ENCODE measurements around the gene STAT1. TPM values are rescaled to one million over a fixed set of nuclear protein-coding genes. Genes with fewer than 3 reads are reported as not detected.
A peak's percentile ranks its signal among the peaks of the same experiment; 100 is the strongest.

The STAT1 gene
- polyA plus RNA-seq, 1 experiment: 130 TPM

GRCh38 chr2:191041418-191042161 is 27.6 kb upstream of the STAT1 start:
- POLR2A ChIA-PET: no interaction called here
- Histone ChIP-seq H3K4me3 (ENCODE audit: low read depth, low read length) (no peak overlapping the region), H3K27me3 (ENCODE audit: control insufficient read depth, insufficient read depth, low read length) (no peaks in the 10 kb centered on the region), H3K9me3 (ENCODE audit: control insufficient read depth, insufficient read depth, low read length) (peaks cover 3% of the 10 kb centered on the region; the same call in 1 of the 2 replicates), H3K27ac (ENCODE audit: low read depth, low read length) (no peak overlapping the region)
- no peak for TF ChIP-seq CTCF (IDR thresholded peaks at IDR 0.05; ENCODE audit: low read depth, low read length)
- CTCF ChIA-PET: interaction anchor here (1.2 kb wide), 1 partner anchor 10 kb away, joined by 8 read pairs; no protein-coding TSS in a partner anchor
- no peak for DNase-seq (ENCODE audit: low read depth, low spot score)

DNA sequence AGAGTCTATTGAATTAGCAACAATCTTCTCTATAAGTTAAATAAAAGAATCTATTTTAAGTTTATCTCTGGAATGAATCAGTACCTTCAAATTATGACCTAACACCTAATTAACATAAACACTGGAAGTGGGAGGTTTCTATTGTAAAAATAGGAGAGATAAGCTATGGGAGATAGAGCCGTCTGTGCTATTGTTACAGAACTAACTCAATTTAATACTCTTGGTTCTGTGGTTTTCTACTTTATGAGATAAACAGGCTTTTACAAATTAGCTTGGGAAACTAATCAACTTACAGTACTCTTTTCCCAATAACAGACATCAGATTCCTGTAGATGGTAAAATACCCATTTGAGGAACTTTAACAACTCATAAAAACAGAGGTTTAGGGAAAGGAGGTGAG is 25.6 kb upstream of the STAT1 start:
- CTCF ChIA-PET: interaction anchor here (0.8 to 7.1 kb wide), 3 partner anchors 10 to 116 kb away, joined by 3 to 38 read pairs (median 7); no protein-coding TSS in a partner anchor

GRCh38 chr2:191038741-191039140 is 24.8 kb upstream of the STAT1 start:
- DNase-seq (ENCODE audit: low read depth, low spot score): no peak
- CTCF ChIA-PET: interaction anchor here (1.6 to 7.1 kb wide), 2 partner anchors 13 to 117 kb away, joined by 7 to 38 read pairs; no protein-coding TSS in a partner anchor
- POLR2A ChIA-PET: no interaction called here
- no peak for TF ChIP-seq CTCF (IDR thresholded peaks at IDR 0.05; ENCODE audit: low read depth, low read length)
- Histone ChIP-seq H3K27ac (ENCODE audit: low read depth, low read length) (peak overlapping the region; percentile 80), H3K4me3 (ENCODE audit: low read depth, low read length) (no peak overlapping the region), H3K27me3 (ENCODE audit: control insufficient read depth, insufficient read depth, low read length) (no peaks in the 10 kb centered on the region), H3K9me3 (ENCODE audit: control insufficient read depth, insufficient read depth, low read length) (no peaks in the 10 kb centered on the region)

More for the DNA sequence above, 25.6 kb upstream of the STAT1 start:
- Histone ChIP-seq H3K27me3 (ENCODE audit: control insufficient read depth, insufficient read depth, low read length) (no peaks in the 10 kb centered on the region), H3K9me3 (ENCODE audit: control insufficient read depth, insufficient read depth, low read length) (peaks cover 2% of the 10 kb centered on the region; the same call in 1 of the 2 replicates), H3K4me3 (ENCODE audit: low read depth, low read length) (no peak overlapping the region), H3K27ac (ENCODE audit: low read depth, low read length) (no peak overlapping the region)
- DNase-seq (ENCODE audit: low read depth, low spot score): no peak
- no peak for TF ChIP-seq CTCF (IDR thresholded peaks at IDR 0.05; ENCODE audit: low read depth, low read length)
- POLR2A ChIA-PET: no interaction called here

DNA sequence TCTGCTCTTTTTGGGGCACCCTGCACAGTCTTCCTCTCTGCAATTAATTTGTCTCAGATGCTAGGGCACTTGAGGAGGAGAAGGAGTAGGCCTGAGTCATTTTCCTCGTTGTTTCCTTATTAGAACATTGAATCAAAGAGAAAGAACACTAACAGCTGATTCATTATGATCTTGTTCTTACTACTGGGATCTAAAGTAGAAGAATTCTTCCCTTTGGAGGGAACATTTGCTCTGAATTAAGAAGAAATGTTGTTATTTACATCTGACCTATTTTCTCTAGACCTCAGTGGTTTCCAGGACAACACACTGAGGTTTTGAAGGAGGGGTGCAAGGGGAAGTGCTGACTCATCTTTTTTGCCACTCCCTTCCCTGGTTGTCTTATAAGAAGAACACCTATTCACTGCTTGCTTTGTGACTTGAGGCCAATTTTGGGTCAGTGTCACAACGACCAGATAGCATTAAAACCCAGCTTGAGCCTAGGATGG is 24.3 kb upstream of the STAT1 start:
- CTCF ChIA-PET: interaction anchor here (1.2 to 7.1 kb wide), 2 partner anchors 14 to 484 kb away, joined by 5 to 38 read pairs; no protein-coding TSS in a partner anchor
- peak overlapping the region; percentile 80 for H3K27ac ChIP-seq (ENCODE audit: low read depth, low read length)
- no peak for TF ChIP-seq CTCF (IDR thresholded peaks at IDR 0.05; ENCODE audit: low read depth, low read length)

GRCh38 chr2:191037351-191037750 is 23.4 kb upstream of the STAT1 start:
- CTCF ChIA-PET: interaction anchor here (1.2 to 7.1 kb wide), 2 partner anchors 15 to 485 kb away, joined by 5 to 38 read pairs; no protein-coding TSS in a partner anchor
- DNase-seq (ENCODE audit: low read depth, low spot score): no peak
- Histone ChIP-seq H3K4me3 (ENCODE audit: low read depth, low read length) (no peak overlapping the region), H3K9me3 (ENCODE audit: control insufficient read depth, insufficient read depth, low read length) (no peaks in the 10 kb centered on the region), H3K27me3 (ENCODE audit: control insufficient read depth, insufficient read depth, low read length) (no peaks in the 10 kb centered on the region), H3K27ac (ENCODE audit: low read depth, low read length) (no peak overlapping the region)
- POLR2A ChIA-PET: no interaction called here
- TF ChIP-seq CTCF (IDR thresholded peaks at IDR 0.05; ENCODE audit: low read depth, low read length): no peak

More for the DNA sequence above, 24.3 kb upstream of the STAT1 start:
- DNase-seq (ENCODE audit: low read depth, low spot score): no peak
- Histone ChIP-seq H3K27me3 (ENCODE audit: control insufficient read depth, insufficient read depth, low read length) (no peaks in the 10 kb centered on the region), H3K9me3 (ENCODE audit: control insufficient read depth, insufficient read depth, low read length) (no peaks in the 10 kb centered on the region), H3K4me3 (ENCODE audit: low read depth, low read length) (no peak overlapping the region)
- POLR2A ChIA-PET: no interaction called here
